T follicular helper cell (primary cell): Measurements from ENCODE around the gene ZNF236.
A peak's percentile ranks its signal among the peaks of the same experiment; 100 is the strongest.
"Not testable (repeated sequence)": the region's sequence is repeated elsewhere in the genome, so short reads cannot be mapped to it uniquely, and the experiment has no call there.

Experiments used
- DNase-seq: peaks from one replicate; pipeline ENCODE4 v3.0.0-alpha.2; 2020; ENCODE audit warnings: low read depth

The ZNF236 gene

DNA sequence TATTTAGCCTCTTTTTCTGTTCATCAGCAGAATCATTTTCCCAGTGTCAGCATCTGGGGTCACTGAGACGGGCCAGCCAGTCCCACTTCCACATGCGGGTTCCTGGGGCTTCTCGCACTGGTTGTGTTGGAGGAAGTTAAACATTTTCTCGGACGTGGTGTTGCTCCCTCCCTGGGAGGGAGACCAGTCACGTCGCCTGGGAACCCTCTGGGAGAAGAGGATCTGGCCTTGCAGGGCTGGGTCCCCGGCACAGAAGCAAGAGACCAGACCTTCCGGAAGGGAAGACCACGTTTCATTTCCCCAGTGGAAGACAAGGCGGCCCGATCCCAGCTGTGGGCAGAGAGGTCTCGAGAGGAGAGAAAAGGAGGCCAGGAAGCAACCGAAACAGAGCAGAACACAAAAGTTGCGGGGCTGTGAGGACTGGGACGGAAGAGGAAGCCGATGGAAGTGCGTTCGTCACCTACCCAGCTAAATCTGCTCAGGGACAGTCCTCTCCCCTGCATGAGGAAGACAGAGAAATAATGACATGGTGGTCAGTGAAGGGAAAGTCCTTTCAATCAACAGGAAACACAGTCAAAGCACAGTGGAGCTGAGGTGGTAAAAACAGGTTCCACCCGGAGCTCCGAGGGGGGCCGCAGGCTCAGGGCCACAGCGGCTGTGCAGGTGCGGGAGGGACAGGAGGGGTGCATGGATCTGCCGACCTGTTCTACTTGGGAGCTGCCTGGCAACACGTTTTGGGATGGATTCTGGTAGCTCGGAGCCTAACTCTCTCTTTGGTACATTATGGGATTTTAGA, 165.9 kb downstream of the ZNF236 start:
- no peak for DNase-seq

GRCh38 chr18:76988827-76989646, 166.7 kb downstream of the ZNF236 start:
- DNase-seq: no peak

DNA sequence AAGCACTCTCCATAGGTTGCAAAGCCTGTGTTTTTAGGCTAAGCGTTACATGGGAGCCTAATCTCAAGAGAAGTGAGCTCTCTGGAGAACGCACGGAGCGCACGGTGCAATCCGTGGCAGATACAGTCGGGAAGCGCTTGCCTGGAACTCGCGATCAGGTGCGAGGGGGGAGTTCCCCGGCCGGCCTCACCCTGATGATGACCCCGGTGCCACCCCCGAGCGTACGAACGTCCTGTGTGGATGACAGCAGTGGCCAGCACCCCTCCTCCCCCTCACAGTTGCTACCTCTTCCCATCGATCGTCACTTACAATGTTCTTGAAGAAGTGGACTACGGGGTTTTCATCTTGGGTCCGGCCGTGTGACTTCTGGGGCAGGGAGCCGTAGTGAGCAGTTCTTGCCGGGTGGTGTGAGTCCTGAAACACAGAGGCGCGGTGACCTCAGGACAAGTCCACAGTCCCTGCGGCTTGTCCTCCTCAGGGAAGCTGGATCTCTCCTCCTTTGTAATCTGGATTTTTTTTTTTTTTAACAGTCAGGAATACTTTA, 167.4 kb downstream of the ZNF236 start:
- DNase-seq: no peak

GRCh38 chr18:76990343-76991020, 168.1 kb downstream of the ZNF236 start:
- DNase-seq: not testable (repeated sequence)

DNA sequence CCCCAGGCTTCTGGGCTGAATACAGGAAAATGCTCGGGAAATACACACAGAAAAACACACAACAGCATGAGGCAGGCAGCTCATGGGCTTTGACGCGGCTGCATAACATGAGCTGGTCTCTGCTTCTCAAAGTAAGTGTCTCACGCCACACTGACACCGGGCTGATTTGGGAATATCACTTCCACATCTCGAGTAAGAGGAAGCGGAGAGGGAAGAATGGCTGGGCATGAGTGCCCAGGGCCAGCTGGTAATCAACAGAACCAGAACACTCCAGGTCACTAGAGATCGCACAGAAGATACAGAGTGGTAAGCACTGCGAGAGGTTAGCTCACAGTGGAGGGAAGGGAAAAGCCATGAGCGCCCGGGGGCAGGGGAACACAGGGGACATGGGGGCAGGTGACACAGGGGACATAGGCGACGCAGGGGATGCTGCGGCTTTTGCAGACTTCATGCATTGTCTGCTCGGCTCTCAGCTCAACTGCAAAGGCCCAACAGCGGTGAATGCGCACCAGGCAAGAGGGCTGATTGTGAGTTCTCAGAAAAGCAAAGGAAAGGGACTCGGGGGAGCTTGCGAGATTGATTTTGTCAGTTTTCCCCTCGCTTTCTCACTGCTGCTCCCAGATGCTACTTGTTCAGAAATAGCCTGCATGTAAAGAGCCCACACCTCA, 168.8 kb downstream of the ZNF236 start:
- DNase-seq: no peak

- no peak for DNase-seq
Measured at GRCh38 chr18:76992226-76993084, 170.1 kb downstream of the ZNF236 start.

DNA sequence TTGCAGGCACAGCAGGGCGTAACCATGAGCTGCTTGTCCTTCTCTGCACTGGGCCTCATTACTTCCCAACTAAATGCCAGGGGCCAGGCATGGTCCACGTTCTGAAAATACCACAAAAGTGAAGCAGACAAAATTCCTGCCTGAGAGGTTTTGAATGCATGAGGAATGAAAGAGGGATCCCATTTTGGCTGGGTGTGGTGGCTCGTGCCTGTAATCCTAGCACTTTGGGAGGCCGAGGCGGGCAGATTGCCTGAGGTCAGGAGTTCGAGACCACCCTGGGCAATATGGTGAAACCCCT, 170.7 kb downstream of the ZNF236 start:
- no peak for DNase-seq

DNA sequence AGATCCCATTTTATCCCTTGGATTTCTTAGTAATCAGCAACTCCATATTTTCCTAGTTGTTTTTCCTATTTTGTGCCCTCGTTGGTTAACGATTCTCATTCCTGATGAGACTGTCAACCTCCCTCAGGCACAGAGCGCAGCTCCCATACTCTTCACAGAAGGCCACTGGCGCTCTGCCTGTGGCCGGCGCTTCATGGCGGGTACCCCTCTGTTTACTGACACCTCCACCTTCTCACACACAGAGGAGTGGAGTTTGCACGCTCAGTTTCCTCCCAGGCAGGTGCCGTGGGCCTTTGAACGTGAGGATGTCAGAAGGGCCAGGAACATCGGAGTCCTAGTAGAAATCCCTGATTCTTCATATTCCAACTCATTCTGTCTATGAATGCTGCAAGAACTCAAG, 171.2 kb downstream of the ZNF236 start:
- no peak for DNase-seq

GRCh38 chr18:76994086-76994654, 171.8 kb downstream of the ZNF236 start:
- DNase-seq: no peak

- no peak for DNase-seq
Measured at GRCh38 chr18:76995896-76996295, 173.5 kb downstream of the ZNF236 start.

DNA sequence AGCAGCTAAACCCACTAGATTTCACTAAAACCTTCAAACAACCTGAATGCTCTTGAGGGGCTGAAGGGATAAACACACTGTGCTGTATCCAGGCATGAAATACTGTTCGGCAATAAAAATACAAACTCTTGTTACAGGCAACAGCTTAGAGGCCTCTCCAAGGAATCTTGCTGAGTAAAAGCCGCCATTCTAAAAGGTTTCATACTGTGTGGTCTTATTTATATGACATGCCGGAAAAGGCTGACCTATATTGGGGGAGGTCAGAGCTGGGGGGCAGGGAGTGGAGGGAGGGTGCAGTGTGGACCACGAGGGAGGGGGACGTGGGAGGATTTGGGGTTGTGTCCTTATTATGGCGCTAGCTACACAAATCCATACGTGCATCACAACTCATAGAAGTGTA, 174.1 kb downstream of the ZNF236 start:
- no peak for DNase-seq

DNA sequence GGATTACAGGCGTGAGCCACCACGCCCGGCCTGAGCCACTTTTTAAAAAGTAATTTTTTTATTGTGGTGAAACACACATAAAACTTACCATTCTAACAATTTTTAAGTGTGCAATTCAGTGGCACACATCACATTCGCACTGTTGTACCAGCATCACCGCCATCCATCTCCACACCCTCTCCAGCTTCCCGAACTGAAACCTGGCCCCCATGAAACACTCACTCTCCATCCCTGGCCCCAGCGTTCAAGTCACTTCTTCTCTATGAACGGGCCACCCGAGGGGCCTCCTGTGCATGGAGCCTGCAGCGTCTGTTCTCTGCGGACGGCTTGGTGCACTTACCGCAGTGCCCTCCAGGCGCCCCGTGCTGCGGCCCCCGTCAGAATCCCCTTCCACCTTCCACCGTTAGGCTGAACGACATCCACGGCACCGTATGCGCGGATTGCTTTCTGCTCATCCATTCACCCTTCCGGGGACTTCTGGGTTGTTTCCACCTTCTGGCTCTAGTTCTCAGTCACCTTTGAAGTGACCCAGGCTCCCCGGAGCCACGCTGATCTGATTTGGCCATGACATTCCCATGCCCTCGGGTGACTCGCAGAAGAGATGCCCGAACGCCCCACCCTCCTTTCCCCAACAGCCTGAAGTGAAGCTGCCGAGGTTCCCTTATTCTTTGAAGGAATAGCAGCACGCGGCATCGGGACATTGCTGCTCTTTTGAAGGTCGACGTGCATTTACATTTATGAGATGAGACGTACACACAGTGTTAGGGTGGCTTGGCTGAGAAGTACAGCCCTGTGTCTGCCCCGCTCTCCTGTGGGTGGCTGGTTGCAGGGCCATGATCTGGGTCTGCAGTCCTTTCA, 175.8 kb downstream of the ZNF236 start:
- DNase-seq: no peak

DNA sequence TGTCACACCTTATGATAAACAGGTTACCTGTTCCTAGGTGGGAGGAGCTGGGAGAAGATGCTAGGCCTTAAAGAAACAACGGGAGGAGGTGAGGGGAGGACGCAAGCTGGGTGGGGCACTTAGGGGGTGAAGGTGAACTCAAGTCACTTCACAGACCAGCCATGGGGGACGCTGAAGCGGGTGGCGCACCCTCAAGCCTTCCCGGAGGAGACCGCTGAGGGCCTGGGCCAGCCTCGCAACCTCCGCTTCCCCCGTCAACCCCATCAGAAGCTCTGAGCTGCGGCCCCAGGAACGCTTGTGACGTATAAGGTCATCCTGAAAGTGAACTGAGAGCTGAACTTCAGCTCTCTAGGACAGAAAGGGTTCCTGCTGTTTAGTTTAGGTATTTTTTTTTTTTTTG, 176.7 kb downstream of the ZNF236 start:
- no peak for DNase-seq

DNA sequence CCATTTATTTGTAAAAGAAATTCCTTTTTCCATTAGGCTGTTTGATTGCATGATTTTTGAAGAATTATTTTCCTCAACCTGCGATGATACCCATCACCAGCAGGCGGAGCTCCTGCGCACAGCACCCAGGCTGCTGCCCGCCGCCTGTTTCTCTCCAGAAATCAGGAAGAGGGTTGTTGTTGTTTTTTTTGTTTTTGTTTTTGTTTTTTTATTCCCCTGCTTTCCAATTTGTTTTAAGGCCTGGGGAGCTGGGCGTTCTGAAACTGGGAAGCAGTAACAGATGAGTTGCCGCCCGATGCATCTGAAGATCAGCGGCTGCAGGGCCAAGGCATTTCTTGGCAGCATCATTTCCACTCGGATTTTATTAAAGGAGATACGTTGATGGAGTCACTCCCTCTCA, 178.2 kb downstream of the ZNF236 start:
- peak; percentile 31 for DNase-seq

- no peak for DNase-seq
Measured at GRCh38 chr18:77001041-77001440, 178.7 kb downstream of the ZNF236 start.

GRCh38 chr18:77001979-77002378, 179.6 kb downstream of the ZNF236 start:
- DNase-seq: no peak

- DNase-seq: no peak
Measured at GRCh38 chr18:77002496-77002895, 180.1 kb downstream of the ZNF236 start.

GRCh38 chr18:77003316-77003715, 181.0 kb downstream of the ZNF236 start:
- no peak for DNase-seq

- DNase-seq: no peak
Measured at GRCh38 chr18:77004555-77005380, 182.4 kb downstream of the ZNF236 start.
